ENCODE results near the gene WDR20. TPM values are rescaled to one million over a fixed set of nuclear protein-coding genes. Genes with fewer than 3 reads are reported as not detected.
"Not testable (repeated sequence)": the region's sequence is repeated elsewhere in the genome, so short reads cannot be mapped to it uniquely, and the experiment has no call there.

WDR20 gene
- total and polyA plus RNA-seq, 2 donors (not counting 1 experiment from before 2014, with no cell fraction given) = 12.4 to 64.0 TPM

GRCh38 chr14:102241147-102241546 is 101.5 kb downstream of the WDR20 start:
- no peaks in the 10 kb centered on the region for H3K36me3 ChIP-seq (replicated peaks in 1 of 2; ENCODE audit: control extremely low read depth in 1 of 2, control insufficient read depth in 1 of 2, extremely low read depth in 1 of 2, insufficient read depth in 2 of 2, low read length in 1 of 2)
- intact Hi-C loops (cut with micrococcal nuclease) = no loop called here
- H3K27me3 Mint-ChIP-seq = no peaks in the 10 kb centered on the region
- H3K4me1 ChIP-seq (ENCODE audit: control insufficient read depth in 2 of 2, insufficient read depth in 2 of 2, low read length in 2 of 2) = no peaks in the 10 kb centered on the region
- no peak overlapping the region for H3K4me3 ChIP-seq (ENCODE audit: control extremely low read depth in 1 of 5, extremely low read depth in 1 of 5, insufficient read depth in 1 of 5, low read depth in 2 of 5, low read length in 4 of 5)
- TF ChIP-seq EZH2 (IDR thresholded peaks at IDR 0.05; ENCODE audit: borderline replicate concordance, insufficient read depth, low read depth, low read length, poor library complexity, severe bottlenecking) = no peak
- TF ChIP-seq CTCF (IDR thresholded peaks at IDR 0.05) = no peak
- 86% methylated on average over 4 of the region's 4 CpGs for WGBS (ENCODE audit: insufficient coverage)
- ChIA-PET CTCF (no interaction called here), POLR2A (no interaction called here)
- no peak overlapping the region for H3K4me2 ChIP-seq (replicated peaks; ENCODE audit: low read depth, low read length, poor library complexity, severe bottlenecking)
- no peak overlapping the region for H3K27ac ChIP-seq (ENCODE audit: low read length in 2 of 2)
- no peak overlapping the region for H3K27ac Mint-ChIP-seq
- H3K4me3 Mint-ChIP-seq = no peak overlapping the region
- H3K27me3 ChIP-seq (replicated peaks in 1 of 4; ENCODE audit: control extremely low read depth in 1 of 4, control insufficient read depth in 3 of 4, insufficient read depth in 4 of 4, low read length in 3 of 4) = peaks cover 0 to 4% (median under 1%) of the 10 kb centered on the region in 4 experiments
- no peaks in the 10 kb centered on the region for H3K9me3 Mint-ChIP-seq (ENCODE audit: insufficient read depth)
- peaks cover 0 to 6% (median 0%) of the 10 kb centered on the region in 3 donors for H3K9me3 ChIP-seq (ENCODE audit: control extremely low read depth in 1 of 3, control insufficient read depth in 2 of 3, insufficient read depth in 1 of 3, low read length in 2 of 3)
- H3K9ac ChIP-seq (ENCODE audit: low read length) = no peak overlapping the region
- no peaks in the 10 kb centered on the region for H3K4me1 Mint-ChIP-seq
- ATAC-seq (ENCODE audit: low read depth) (no peak), DNase-seq (no peak)
- no peaks in the 10 kb centered on the region for H4K20me1 ChIP-seq (ENCODE audit: control insufficient read depth, insufficient read depth, low read length, poor library complexity, severe bottlenecking)
- no peak overlapping the region for H2AFZ ChIP-seq (ENCODE audit: insufficient read depth, low read depth, low read length, poor library complexity, severe bottlenecking)
- H3K79me2 ChIP-seq (ENCODE audit: control insufficient read depth, insufficient read depth, low read length) = no peaks in the 10 kb centered on the region

GRCh38 chr14:102243795-102244194 is 104.1 kb downstream of the WDR20 start:
- not testable (repeated sequence) for H2AFZ ChIP-seq (ENCODE audit: insufficient read depth, low read depth, low read length, poor library complexity, severe bottlenecking); H3K4me1 Mint-ChIP-seq
- 97% methylated on average over 4 of the region's 4 CpGs for WGBS (ENCODE audit: insufficient coverage)

More at GRCh38 chr14:102243795-102244194, 104.1 kb downstream of the WDR20 start:
- H3K9me3 Mint-ChIP-seq (ENCODE audit: insufficient read depth); intact Hi-C loops (cut with micrococcal nuclease); H3K27ac Mint-ChIP-seq; H3K4me3 ChIP-seq (ENCODE audit: control extremely low read depth in 1 of 5, extremely low read depth in 1 of 5, insufficient read depth in 1 of 5, low read depth in 2 of 5, low read length in 4 of 5); CTCF ChIA-PET; H3K9me3 ChIP-seq (ENCODE audit: control extremely low read depth in 1 of 3, control insufficient read depth in 2 of 3, insufficient read depth in 1 of 3, low read length in 2 of 3); H3K9ac ChIP-seq (ENCODE audit: low read length); H4K20me1 ChIP-seq (ENCODE audit: control insufficient read depth, insufficient read depth, low read length, poor library complexity, severe bottlenecking); H3K36me3 ChIP-seq (replicated peaks in 1 of 2; ENCODE audit: control extremely low read depth in 1 of 2, control insufficient read depth in 1 of 2, extremely low read depth in 1 of 2, insufficient read depth in 2 of 2, low read length in 1 of 2); H3K27me3 Mint-ChIP-seq; POLR2A ChIA-PET; H3K79me2 ChIP-seq (ENCODE audit: control insufficient read depth, insufficient read depth, low read length); DNase-seq; H3K4me2 ChIP-seq (replicated peaks; ENCODE audit: low read depth, low read length, poor library complexity, severe bottlenecking); H3K4me1 ChIP-seq (ENCODE audit: control insufficient read depth in 2 of 2, insufficient read depth in 2 of 2, low read length in 2 of 2); H3K27me3 ChIP-seq (replicated peaks in 1 of 4; ENCODE audit: control extremely low read depth in 1 of 4, control insufficient read depth in 3 of 4, insufficient read depth in 4 of 4, low read length in 3 of 4); ATAC-seq (ENCODE audit: low read depth); H3K27ac ChIP-seq (ENCODE audit: low read length in 2 of 2); H3K4me3 Mint-ChIP-seq: not testable (repeated sequence)
